SK-N-SH (cell line): ENCODE results near the gene LHX4.

Source experiments
- CTCF ChIP-seq: fragments of 200-600 bp; sonication (generic); IDR thresholded peaks from 2 replicates; pipeline ENCODE4 v1.6.1; 2017; ENCODE audit warnings: antibody characterized with exemption, mild to moderate bottlenecking, moderate library complexity
- ELF1 ChIP-seq: IDR thresholded peaks from 2 replicates; pipeline ENCODE4 v1.4.0; 2012
- EP300 ChIP-seq, 2 experiments: IDR thresholded peaks; 2 replicates each; pipeline versions ENCODE4 v1.4.0 to v1.6.1; 2012; ENCODE audit warnings: borderline replicate concordance in 1 of 2, low read depth in 1 of 2, low read length in 1 of 2
- FOXM1 ChIP-seq: IDR thresholded peaks from 2 replicates; pipeline ENCODE4 v1.4.0; 2012; ENCODE audit warnings: low read depth, mild to moderate bottlenecking
- GABPA ChIP-seq: IDR thresholded peaks from 2 replicates; pipeline ENCODE4 v1.4.0; 2012; ENCODE audit warnings: low read depth, mild to moderate bottlenecking
- MAX ChIP-seq: IDR thresholded peaks from 2 replicates; pipeline ENCODE4 v1.4.0; 2012; ENCODE audit warnings: low read depth
- NFIC ChIP-seq: IDR thresholded peaks from 2 replicates; pipeline ENCODE4 v1.4.0; 2012; ENCODE audit warnings: borderline replicate concordance
- POLR2AphosphoS5 ChIP-seq: IDR thresholded peaks from 2 replicates; pipeline ENCODE4 v1.6.1; 2012; ENCODE audit warnings: low read depth, low read length
- RAD21 ChIP-seq: IDR thresholded peaks from 2 replicates; pipeline ENCODE4 v1.6.1; 2012; ENCODE audit warnings: mild to moderate bottlenecking, low read length
- SIN3A ChIP-seq: IDR thresholded peaks from 2 replicates; pipeline ENCODE4 v1.6.1; 2012; ENCODE audit warnings: low read depth, mild to moderate bottlenecking, low read length, moderate library complexity, borderline replicate concordance
- USF2 ChIP-seq: fragments of 150-350 bp; IDR thresholded peaks from 2 replicates; pipeline ENCODE4 v1.6.1; 2017; ENCODE audit warnings: antibody characterized with exemption, low read length, low read depth, borderline replicate concordance
- YY1 ChIP-seq: IDR thresholded peaks from 2 replicates; pipeline ENCODE4 v1.4.0; 2012; ENCODE audit warnings: low read depth, mild to moderate bottlenecking
- ZBTB33 ChIP-seq: IDR thresholded peaks from 2 replicates; pipeline ENCODE4 v1.4.0; 2012; ENCODE audit warnings: low read depth, borderline replicate concordance

GRCh38 chr1:180201451-180202200, 28.4 kb upstream of the LHX4 start:
- no peak for TF ChIP-seq RAD21
- TF ChIP-seq ZBTB33: no peak
- no peak for TF ChIP-seq POLR2AphosphoS5
- TF ChIP-seq GABPA: no peak
- TF ChIP-seq CTCF: no peak
- no peak for TF ChIP-seq YY1
- no peak for TF ChIP-seq NFIC
- no peak for TF ChIP-seq EP300 (IDR thresholded peaks at IDR 0.05; ENCODE audit: borderline replicate concordance in 1 of 2, low read depth in 1 of 2, low read length in 1 of 2)
- TF ChIP-seq FOXM1: no peak
- no peak for TF ChIP-seq ELF1
- no peak for TF ChIP-seq SIN3A
- no peak for TF ChIP-seq MAX
- no peak for TF ChIP-seq USF2
